ENCODE data around the gene RBM14. TPM values are rescaled to one million over a fixed set of nuclear protein-coding genes. Genes with fewer than 3 reads are reported as not detected.
A peak's percentile ranks its signal among the peaks of the same experiment; 100 is the strongest.
"Not testable (repeated sequence)": the region's sequence is repeated elsewhere in the genome, so short reads cannot be mapped to it uniquely, and the experiment has no call there.

The RBM14 gene
- total RNA-seq, 4 donors from 2014 or later, result 13.8 to 70.1 (median 47.0) TPM

DNA sequence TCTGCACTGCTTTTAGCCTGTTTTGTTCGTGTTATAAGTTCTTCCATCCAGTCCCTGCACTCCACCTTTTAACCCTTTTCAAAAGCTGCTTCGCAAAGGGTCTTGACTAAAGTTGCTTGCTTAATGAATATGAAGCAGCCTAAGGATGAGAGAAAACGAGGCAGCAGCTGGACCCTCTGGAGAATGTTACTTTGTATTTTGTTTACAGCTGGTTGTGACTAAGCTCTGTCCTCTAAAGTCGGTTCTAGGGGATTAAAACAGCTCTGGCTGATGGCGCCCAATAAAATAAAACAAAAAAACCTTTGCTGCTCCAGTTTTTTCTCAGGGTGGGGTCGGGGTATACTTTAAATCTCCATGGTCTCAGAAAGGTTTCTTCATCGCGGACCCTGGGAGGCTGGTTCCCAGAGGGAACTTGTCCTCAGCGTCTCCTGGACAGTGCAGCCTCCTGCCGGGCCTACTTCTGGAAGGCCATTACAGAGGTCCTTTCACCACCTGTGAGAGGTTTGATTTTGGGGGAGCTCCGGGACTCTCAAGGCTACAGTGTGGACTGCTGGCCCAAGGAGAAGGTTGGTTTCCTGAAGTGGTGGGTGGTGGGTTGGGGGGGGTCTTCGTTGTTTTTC is 21.2 kb downstream of the RBM14 start:
- intact Hi-C loops (cut with DNase I; ENCODE audit: low total_unique reads) (loop anchor here (10.0 kb wide), 1 partner anchor 637 kb away; no protein-coding TSS in a partner anchor), in situ Hi-C loops (cut with MboI; ENCODE audit: low pct_ligation_motif_present in 1 of 4, low pct_unique_long_range_greater_than_20kb in 1 of 4, low sequenced_read_pairs in 3 of 4) (no loop called here)
- H3K36me3 ChIP-seq, result peaks cover 0 to 17% (median 4%) of the 10 kb centered on the region in 4 donors
- TF ChIP-seq POLR2AphosphoS5 (IDR thresholded peaks at IDR 0.05) (no peak), POLR2A (IDR thresholded peaks at IDR 0.05) (no peak), EP300 (IDR thresholded peaks at IDR 0.05; ENCODE audit: low read depth) (no peak)
- TF ChIP-seq, protein P1, sequence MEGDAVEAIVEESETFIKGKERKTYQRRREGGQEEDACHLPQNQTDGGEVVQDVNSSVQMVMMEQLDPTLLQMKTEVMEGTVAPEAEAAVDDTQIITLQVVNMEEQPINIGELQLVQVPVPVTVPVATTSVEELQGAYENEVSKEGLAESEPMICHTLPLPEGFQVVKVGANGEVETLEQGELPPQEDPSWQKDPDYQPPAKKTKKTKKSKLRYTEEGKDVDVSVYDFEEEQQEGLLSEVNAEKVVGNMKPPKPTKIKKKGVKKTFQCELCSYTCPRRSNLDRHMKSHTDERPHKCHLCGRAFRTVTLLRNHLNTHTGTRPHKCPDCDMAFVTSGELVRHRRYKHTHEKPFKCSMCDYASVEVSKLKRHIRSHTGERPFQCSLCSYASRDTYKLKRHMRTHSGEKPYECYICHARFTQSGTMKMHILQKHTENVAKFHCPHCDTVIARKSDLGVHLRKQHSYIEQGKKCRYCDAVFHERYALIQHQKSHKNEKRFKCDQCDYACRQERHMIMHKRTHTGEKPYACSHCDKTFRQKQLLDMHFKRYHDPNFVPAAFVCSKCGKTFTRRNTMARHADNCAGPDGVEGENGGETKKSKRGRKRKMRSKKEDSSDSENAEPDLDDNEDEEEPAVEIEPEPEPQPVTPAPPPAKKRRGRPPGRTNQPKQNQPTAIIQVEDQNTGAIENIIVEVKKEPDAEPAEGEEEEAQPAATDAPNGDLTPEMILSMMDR (IDR thresholded peaks at IDR 0.05), result no peak
- H3K4me1 ChIP-seq, result peaks cover 21 to 55% (median 41%) of the 10 kb centered on the region in 4 donors
- H3K9me3 ChIP-seq, result no peaks in the 10 kb centered on the region
- no peak for DNase-seq
- H3K4me3 ChIP-seq, result peak overlapping the region; percentile 36 to 88 (median 62)
- WGBS, 2 donors (ENCODE audit: low coverage in 1 of 2), result 41 to 65% methylated on average over 5 to 12 of the region's 12 CpGs
- no peaks in the 10 kb centered on the region for H3K27me3 ChIP-seq
- peak overlapping the region; percentile 89 to 94 (median 90) for H3K27ac ChIP-seq

DNA sequence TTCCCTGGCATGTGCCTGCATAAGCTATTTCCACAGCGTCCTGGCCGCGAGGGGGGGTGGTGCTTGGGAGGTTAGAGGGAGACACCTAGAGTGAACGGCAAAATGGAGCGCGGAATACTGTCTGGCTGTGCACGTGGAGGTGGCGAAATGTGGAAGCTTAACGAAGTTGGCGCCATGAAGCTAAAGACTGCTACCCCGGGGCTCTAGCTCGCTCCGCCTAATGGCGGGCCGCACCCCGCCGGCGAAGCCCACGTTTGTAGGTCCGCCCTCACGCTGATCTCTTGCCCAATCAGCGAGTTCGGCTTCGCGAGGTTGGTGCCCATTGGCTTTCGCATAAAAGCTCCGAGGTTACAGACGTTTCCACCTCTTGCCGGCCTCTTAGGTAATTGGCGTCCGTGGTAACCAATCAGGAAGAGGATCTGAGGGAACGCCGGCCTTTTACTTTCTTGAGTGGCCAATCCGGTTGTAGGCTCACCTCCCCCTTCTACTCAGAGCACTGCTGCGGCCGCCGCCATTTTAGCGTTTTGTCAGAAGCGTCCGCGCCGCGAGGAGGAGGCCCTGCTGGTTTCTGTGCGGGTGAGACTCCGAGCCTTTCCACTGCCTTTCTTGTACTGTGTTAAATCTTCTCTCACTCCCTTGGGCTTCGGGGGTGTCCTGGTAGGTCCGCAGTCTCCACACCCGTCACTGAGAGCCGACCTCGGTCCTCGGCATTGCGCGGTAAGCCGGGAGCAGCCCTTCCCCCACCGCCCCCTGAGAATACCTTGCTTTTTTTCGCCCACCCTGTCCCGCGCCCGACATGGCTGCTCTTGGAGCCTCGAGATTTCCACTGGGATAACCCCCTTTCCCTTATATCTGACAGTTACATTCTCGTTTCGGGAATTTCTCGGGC is 22.0 kb downstream of the RBM14 start, which contains the start of gene RBM4:
Gene RBM4, plus strand, starts transcription at position 527 of the 889 bp plus-strand sequence. CDS start 1,009 bp downstream, outside the sequence.
- peak; percentile 98 for DNase-seq
- H3K4me3 ChIP-seq, result peak within 1 kb of the TSS; percentile 56 to 88 (median 64)
- no peaks in the 10 kb centered on the region for H3K27me3 ChIP-seq
- H3K9me3 ChIP-seq, result no peaks in the 10 kb centered on the region
- peaks cover 0 to 19% (median 7%) of the 10 kb centered on the region in 4 donors for H3K36me3 ChIP-seq
- H3K27ac ChIP-seq, result peak within 1 kb of the TSS; percentile 90 to 94 (median 92)
- intact Hi-C loops (cut with DNase I; ENCODE audit: low total_unique reads) (loop anchor here (10.0 kb wide), 1 partner anchor 636 kb away; no protein-coding TSS in a partner anchor), in situ Hi-C loops (cut with MboI; ENCODE audit: low pct_ligation_motif_present in 1 of 4, low pct_unique_long_range_greater_than_20kb in 1 of 4, low sequenced_read_pairs in 3 of 4) (no loop called here)
- H3K4me1 ChIP-seq, result peaks cover 21 to 58% (median 47%) of the 10 kb centered on the region in 4 donors
- 1 to 3% methylated on average over 6 to 62 of the region's 63 CpGs for WGBS, 2 donors (ENCODE audit: low coverage in 1 of 2)
- TF ChIP-seq POLR2AphosphoS5 (IDR thresholded peaks at IDR 0.05) (peak; percentile 95 to 97 (median 97)), EP300 (IDR thresholded peaks at IDR 0.05; ENCODE audit: low read depth) (no peak), POLR2A (IDR thresholded peaks at IDR 0.05) (peak; percentile 94)
- TF ChIP-seq, protein P1 (IDR thresholded peaks at IDR 0.05), result peak in 3 of 5 experiments; percentile 11 to 32 (median 25)

DNA sequence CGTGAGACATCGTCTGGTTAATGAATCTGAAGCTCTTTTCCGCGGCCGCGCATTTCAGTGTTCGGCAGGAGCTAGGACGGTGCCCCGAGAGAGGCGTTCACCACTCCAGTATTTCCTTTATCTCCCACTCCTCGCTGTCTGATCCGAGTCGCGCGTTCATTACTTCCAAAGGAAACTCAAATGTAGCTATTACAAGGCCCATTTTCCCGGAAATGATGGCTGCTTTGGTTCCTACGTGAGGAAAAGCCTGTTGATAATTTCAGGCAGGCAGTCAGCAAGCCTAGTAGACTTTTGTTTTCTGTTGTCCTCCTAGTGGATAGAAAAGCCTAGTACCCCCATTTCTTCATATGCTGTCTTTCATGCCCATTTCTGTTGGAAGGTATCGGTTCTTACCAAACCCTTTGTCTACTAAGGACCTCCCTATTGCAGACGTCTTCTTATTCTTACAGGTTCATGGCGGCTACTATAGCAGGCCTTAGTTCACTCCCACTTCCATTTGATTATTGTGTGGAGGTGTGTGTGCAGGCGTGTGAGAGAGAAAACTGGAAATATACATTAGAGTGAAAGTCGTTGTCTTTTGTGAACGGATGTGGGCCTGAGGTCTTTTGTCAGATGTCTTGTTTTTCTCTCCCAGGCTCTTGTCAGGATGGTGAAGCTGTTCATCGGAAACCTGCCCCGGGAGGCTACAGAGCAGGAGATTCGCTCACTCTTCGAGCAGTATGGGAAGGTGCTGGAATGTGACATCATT is 22.8 kb downstream of the RBM14 start:
- in situ Hi-C loops (cut with MboI; ENCODE audit: low pct_ligation_motif_present in 1 of 4, low pct_unique_long_range_greater_than_20kb in 1 of 4, low sequenced_read_pairs in 3 of 4) (no loop called here), intact Hi-C loops (cut with DNase I; ENCODE audit: low total_unique reads) (loop anchor here (10.0 kb wide), 1 partner anchor 636 kb away; no protein-coding TSS in a partner anchor)
- peaks cover 0 to 27% (median 13%) of the 10 kb centered on the region in 4 donors for H3K36me3 ChIP-seq
- WGBS, 2 donors (ENCODE audit: low coverage in 1 of 2), result 2 to 6% methylated on average over 11 to 27 of the region's 27 CpGs
- TF ChIP-seq EP300 (IDR thresholded peaks at IDR 0.05; ENCODE audit: low read depth) (no peak), POLR2AphosphoS5 (IDR thresholded peaks at IDR 0.05) (no peak), POLR2A (IDR thresholded peaks at IDR 0.05) (no peak)
- TF ChIP-seq, protein P1 (IDR thresholded peaks at IDR 0.05), result peak in 2 of 5 experiments; percentile 9 to 15
- peak overlapping the region; percentile 90 to 94 (median 92) for H3K27ac ChIP-seq
- H3K27me3 ChIP-seq, result no peaks in the 10 kb centered on the region
- peak overlapping the region; percentile 56 to 88 (median 64) for H3K4me3 ChIP-seq
- H3K9me3 ChIP-seq, result no peaks in the 10 kb centered on the region
- peaks cover 26 to 66% (median 53%) of the 10 kb centered on the region in 4 donors for H3K4me1 ChIP-seq
- peak; percentile 20 for DNase-seq

DNA sequence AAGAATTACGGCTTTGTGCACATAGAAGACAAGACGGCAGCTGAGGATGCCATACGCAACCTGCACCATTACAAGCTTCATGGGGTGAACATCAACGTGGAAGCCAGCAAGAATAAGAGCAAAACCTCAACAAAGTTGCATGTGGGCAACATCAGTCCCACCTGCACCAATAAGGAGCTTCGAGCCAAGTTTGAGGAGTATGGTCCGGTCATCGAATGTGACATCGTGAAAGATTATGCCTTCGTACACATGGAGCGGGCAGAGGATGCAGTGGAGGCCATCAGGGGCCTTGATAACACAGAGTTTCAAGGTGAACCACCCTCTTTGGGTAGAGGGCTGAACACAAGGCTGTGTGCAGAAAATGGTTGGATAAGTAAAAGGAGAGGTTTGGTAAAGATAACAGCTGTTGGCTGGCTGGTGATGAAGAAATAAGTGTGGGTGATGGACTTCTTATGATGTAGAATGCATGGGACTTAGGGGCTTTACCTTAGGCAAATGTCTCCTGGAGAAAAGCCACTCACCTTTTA is 23.4 kb downstream of the RBM14 start:
- H3K27ac ChIP-seq, result peak overlapping the region; percentile 90 to 94 (median 92)
- H3K4me3 ChIP-seq, result peak overlapping the region in 2 of 4 donors; percentile 67 to 88
- 63 to 88% methylated on average over 3 to 10 of the region's 10 CpGs for WGBS, 2 donors (ENCODE audit: low coverage in 1 of 2)
- DNase-seq; H3K27me3 ChIP-seq; in situ Hi-C loops (cut with MboI; ENCODE audit: low pct_ligation_motif_present in 1 of 4, low pct_unique_long_range_greater_than_20kb in 1 of 4, low sequenced_read_pairs in 3 of 4); H3K9me3 ChIP-seq: not testable (repeated sequence)
- H3K4me1 ChIP-seq, result peaks cover 31 to 72% (median 56%) of the 10 kb centered on the region in 4 donors
- peaks cover 0 to 34% (median 15%) of the 10 kb centered on the region in 4 donors for H3K36me3 ChIP-seq
- intact Hi-C loops (cut with DNase I; ENCODE audit: low total_unique reads), result loop anchor here (10.0 kb wide), 1 partner anchor 635 kb away; no protein-coding TSS in a partner anchor

Data from transverse colon (tissue), 4 donors.